ENCODE results near the gene EXOC7. TPM values are rescaled to one million over a fixed set of nuclear protein-coding genes. Genes with fewer than 3 reads are reported as not detected.

Gene EXOC7, protein sequence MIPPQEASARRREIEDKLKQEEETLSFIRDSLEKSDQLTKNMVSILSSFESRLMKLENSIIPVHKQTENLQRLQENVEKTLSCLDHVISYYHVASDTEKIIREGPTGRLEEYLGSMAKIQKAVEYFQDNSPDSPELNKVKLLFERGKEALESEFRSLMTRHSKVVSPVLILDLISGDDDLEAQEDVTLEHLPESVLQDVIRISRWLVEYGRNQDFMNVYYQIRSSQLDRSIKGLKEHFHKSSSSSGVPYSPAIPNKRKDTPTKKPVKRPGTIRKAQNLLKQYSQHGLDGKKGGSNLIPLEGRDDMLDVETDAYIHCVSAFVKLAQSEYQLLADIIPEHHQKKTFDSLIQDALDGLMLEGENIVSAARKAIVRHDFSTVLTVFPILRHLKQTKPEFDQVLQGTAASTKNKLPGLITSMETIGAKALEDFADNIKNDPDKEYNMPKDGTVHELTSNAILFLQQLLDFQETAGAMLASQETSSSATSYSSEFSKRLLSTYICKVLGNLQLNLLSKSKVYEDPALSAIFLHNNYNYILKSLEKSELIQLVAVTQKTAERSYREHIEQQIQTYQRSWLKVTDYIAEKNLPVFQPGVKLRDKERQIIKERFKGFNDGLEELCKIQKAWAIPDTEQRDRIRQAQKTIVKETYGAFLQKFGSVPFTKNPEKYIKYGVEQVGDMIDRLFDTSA
- total RNA-seq, result 74.2 and 81.0 TPM in 2 replicates

DNA sequence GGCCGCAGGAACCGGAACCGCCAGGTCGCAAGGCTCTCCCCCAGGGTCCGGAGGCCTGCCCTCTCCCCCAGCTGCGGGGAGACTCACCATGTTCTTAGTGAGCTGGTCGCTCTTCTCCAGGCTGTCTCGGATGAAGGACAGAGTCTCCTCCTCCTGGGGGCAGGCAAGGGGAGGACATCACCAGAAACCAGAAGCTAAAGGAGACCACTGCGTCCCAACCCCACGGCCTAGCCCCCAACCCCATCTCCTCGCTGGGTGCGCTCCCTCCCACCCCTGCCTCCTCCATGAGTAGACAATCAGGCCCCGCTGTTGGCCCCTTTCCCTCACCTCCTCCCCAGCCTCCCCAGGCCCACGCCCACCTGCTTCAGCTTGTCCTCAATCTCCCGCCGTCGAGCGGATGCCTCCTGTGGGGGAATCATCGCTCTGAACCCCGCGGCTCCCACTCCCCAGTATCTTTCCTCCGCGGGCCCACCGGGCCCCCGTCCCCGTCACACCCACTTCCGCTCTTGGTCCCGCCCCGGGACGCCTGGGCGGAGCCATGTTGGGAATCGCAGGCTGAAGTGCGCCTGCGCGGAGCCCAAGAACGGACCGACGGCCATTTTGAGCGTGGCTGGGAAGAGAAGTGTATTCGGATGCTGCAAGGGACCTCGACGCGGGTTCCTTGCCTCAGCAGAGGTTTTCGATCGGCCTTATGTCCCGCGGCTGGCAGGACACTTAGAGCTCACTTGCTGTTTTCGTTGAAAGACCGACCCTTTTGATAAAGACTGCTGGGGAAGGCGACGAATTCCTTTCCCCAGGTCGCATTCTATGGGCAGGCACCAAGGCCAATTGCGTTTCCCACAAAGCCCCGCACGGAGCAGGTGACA lies at the start of gene EXOC7:
Gene EXOC7, minus strand, starts transcription at position 514 of the 866 bp plus-strand sequence. Its CDS starts 95 bp downstream, at position 419.
- DNase-seq (ENCODE audit: extremely low read depth, low read depth, low spot score), result peak; percentile 42

DNA sequence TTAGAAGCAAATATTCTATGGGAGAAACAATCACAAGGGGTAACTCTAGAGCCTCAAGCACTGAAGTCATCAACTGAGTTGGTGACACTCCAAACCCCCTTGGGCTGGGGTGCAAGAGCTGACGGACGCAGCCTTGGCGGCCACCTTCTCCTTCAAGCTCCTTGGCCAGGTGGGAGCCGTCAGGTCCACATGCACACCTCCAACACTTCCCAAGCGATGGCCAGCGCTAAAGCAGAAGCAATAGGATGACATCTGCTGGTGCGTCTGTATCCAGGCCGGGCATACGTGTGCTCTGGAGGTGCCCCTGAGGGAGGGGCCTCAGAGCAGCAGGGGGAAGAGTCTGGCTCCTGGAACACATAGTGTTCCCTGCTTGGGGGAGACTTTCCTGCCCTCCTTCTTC lies 49.6 kb upstream of the EXOC7 start:
- DNase-seq (ENCODE audit: extremely low read depth, low read depth, low spot score), result no peak

DNA sequence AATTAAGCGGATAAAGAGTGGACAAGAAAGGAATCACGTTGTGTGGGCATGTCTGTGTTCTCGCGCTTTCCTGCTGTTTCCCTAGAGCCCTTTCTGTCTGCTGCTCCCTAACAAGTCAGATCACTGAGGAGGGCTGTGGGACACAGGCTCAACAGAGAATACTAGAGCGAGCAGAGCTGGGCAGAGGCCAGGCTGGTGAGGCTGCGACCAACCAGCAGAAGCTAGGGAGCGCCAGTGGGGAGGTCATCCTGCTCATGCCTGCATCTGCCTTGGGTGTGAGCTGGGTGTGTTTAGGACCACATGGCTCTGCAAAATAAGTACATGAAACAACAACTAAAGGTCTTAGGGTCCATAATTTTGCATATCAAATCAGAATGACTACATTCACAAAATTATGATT lies 49.0 kb upstream of the EXOC7 start:
- no peak for DNase-seq (ENCODE audit: extremely low read depth, low read depth, low spot score)

DNA sequence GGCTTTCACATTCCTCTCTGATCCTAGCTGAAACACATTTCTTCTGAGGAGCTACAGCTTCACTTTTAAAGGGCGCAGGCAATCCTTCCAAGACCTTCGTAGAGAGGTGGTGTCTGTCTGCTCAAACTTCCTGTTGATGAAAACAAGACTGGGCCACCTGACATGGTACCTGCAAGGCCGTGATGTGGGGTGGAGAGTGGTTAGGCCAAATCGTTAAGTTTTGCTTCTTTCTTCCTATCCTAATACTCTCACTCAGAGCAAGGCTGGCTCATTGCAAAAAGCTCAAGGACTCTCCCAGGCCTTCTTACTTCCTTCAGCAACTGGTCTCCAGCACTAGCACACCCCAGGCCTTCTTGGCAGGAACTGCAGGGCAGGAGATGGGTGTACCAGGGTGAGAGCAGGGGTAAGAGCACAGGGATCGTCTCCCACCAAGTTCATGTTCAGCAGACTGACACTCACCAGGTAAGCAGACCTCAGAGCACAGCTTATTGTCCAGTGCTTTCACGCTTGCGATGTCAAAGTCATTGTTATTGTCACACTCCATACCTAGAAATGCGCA lies 48.4 kb upstream of the EXOC7 start:
- DNase-seq (ENCODE audit: extremely low read depth, low read depth, low spot score), result no peak

DNA sequence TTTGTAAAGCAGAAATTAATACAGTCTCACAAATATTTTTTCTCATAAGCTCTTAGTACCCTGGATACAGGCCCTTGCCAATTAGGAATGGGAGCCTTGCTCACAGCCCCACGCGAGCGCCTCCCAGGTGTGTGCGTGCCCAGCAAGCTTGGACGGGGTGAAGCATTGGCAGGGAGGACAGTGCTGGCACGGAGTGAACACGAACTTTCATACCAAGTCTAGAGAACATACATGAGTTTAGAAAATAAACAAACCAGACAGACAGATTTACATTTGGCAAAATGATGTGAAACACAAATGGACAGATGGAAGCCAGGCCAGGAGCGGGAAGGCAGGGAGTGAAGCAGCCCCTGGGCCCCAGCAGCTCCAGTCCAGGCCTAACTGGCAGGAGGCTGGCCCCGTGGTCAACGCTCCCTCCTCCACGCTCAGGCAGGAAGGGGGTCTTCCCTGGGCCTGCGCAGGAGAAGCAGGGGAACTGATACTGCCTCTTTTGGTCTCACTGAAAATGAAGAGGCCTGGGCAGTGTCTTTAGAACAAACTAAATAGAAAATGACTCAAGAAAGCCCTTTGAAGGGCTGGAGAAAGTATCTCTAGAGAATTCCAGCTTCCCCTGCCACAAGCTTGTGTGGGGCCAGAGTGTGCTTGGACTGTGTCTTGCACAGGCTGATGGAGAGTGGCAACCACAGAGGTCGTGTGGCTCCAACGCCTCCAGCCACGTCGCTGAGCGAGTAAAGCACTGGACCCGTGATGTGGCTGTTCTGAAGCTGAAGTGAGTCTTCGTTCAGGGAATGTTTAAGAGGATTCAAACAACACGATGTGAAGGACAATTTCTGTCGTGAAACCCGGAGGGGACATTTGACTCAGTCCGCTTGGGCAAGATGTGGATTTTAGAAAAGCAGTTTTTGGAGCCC lies 47.4 kb upstream of the EXOC7 start:
- no peak for DNase-seq (ENCODE audit: extremely low read depth, low read depth, low spot score)

DNA sequence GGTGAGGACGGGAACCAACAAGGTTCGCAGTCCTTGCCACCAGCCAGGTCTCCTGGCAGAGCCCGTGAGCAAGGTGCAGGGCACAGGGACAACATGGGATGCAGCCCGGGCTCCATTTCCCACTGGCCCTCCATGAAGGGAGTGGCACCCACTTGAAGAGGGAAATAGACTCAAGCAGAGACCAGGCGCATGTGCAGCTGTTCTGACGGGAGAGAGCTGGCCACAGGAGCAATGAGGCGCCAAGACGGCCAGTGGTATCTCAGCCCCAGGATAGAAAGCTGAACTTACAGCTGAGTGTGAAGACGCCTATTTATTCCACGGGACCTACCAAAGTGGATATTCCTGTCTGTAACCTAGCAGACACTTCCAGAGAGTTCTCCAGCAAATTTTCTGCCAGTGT lies 45.6 kb upstream of the EXOC7 start:
- DNase-seq (ENCODE audit: extremely low read depth, low read depth, low spot score), result no peak

DNA sequence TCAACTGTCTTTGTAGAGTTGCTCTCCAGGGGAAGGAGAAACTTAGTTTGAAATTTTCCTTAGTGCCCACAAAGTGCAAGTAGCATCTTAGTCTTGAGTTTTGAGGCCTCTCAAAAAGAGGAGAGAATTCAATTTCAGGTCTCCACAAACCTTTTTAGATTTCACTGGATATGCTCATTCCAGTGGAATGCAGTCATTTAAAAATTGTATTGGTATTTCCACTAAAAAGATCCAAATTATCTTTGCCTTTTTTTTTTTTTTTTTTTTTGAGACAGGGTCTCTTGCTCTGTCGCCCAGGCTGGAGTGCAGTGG lies 44.4 kb upstream of the EXOC7 start:
- no peak for DNase-seq (ENCODE audit: extremely low read depth, low read depth, low spot score)

DNA sequence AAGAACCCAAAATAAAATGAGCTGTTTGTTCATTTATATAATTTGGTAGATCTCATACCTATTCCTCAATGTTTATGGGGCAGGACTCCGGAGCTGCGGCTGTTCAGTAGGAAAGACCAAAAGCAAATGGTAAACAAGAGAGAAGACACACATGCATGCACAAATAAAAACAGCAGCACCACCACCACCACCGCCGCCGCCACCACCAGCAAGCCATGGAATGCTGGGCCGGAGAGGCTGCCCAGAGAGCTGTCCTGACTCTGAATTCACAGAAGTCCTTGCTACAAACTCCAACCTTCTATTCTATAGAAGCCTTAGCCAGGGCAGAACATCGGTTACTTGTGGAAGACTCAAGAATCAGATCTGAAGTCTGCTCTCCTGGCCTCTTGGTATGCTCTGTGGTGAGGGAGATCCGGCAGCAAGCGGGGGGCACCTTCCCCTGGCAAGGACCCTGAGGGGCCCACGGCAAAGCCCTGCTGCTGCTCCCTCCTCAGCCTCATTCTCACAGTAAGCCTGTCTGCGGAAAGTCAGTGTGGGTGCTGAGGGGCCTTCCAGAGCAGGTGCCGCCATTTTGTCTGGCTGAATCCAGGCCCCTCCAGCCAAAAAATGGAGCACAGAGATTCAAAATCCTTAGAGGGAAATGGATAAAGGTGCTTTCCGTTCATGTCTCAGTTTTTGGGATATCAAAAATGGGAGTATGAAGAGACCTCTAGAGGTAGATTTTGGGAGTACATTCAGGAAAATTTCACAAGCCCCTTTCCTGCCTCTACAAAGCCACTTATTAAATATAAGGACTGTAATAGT lies 43.8 kb upstream of the EXOC7 start:
- no peak for DNase-seq (ENCODE audit: extremely low read depth, low read depth, low spot score)

DNA sequence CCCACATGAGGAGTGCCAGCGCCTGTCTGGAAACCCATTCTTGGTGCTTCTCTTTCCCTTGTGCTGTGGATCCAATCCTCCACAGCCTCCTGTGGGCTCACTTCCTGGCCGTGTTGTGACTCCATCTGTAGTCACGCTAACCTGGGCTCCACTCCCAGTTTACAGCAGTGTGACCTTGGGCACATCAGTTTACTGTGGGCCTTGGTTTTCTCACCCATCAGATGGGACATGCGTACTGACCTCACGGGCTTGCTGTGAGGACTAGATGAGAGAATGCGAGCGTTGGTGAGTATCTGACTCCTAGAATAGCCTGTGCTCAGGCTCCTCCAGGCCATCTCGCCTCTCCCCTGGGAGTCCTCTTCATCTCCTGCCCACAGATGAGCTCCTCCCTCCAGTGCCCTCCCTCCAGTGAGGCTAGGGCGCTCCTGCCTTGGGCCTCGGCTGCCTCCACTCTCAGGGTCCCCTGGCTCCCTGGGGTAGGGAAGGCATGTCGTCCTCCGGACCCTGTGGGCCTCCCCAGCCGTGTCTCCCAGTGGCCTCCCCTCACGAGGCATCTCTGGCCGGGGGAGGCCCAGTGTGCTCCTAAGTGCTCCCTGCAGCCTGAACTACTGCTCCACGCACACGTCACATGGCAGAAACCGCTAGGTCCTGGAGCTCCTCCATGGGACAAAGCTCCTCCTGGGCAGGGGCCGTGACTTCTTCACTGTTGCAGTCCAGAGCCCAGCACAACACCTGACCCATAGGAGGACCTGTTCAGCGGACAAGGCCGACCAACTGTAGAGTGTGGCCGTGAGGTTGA lies 42.7 kb upstream of the EXOC7 start:
- DNase-seq (ENCODE audit: extremely low read depth, low read depth, low spot score), result no peak

DNA sequence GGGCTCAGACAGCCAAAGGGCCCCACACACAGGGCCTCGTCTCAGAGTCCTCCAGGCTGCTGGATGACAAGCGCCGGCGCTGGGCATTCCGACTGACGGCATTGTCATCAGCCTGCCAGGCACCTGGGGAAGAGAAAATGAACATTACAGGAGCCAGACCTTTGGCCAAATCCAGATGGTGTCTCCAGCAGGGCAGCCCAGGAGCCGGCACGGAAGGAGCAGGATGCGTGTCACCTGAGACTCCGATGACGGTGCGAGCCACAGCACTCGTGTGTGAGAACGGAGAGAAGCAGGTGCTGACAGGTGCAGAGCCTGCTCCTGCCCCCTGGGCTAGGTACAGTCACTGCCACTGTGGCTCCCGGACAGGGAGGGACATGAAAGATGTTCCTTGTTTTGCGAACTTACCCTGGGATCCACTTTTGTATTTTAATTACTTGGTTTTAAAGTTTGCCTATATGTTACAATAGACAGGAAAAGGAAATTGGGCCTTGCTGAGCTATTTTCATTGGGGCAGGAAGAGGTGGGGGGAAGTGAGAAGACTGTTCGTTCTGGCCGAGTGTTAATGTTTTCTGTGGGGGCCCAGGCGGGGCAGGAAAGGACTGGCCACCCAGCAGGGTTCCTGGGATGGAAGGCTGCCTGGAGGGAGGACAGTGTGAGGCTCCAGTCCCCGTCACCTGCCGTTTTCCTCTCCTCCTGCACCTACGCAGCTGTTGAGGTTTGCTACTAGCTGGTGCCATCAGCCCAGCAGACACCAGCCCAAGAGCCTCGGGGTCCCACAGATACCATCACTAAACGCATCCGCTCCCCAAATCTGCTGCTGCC lies 41.9 kb upstream of the EXOC7 start:
- DNase-seq (ENCODE audit: extremely low read depth, low read depth, low spot score), result no peak

DNA sequence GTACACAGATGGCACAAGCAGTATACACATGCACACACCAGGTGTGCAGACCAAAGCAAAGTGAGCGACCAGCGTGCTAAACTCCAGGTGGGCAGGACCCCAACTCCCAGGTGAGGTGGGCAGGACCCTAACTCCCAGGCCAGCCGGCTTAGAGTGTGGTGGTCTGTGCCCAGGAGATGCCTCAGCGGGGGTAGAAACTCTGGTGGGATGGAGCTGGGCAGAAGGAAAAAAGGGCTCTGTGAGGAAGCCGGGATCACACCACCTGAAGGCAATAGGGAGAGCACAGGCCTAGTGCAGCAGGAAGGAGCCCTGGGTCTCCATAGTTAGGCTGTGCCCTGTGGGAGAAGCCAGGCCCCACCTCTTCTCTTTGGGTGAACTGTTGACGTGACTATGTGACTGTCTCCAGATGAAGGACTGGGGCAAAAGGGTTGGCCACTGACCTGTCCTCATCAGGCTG lies 39.0 kb upstream of the EXOC7 start:
- no peak for DNase-seq (ENCODE audit: extremely low read depth, low read depth, low spot score)

DNA sequence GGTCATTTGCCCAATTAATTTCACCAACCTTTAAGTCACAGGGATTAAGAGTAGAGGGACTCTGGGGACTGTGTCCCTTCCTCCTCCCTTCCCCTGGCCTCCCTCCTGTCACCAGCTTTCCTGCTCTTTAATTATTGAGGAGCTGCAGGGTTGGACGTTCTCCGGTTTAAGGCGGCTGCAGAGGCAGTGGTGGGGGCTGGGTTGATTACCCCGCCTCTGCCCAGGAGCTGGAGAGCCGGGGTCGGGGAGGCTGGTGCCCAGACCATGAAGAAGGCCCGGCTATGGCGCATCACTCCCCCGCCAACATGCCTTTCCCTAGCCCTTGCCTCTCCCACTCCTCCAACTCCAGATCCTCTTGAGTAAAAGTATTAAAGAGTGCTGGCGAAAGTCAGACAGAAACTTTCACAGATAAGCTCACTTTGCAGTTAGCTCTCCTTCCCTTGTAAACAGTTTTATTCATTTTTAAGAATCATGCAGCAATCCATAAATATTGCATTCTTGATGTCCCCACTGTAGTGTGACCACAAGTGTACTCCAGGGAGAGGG lies 38.5 kb upstream of the EXOC7 start:
- no peak for DNase-seq (ENCODE audit: extremely low read depth, low read depth, low spot score)

DNA sequence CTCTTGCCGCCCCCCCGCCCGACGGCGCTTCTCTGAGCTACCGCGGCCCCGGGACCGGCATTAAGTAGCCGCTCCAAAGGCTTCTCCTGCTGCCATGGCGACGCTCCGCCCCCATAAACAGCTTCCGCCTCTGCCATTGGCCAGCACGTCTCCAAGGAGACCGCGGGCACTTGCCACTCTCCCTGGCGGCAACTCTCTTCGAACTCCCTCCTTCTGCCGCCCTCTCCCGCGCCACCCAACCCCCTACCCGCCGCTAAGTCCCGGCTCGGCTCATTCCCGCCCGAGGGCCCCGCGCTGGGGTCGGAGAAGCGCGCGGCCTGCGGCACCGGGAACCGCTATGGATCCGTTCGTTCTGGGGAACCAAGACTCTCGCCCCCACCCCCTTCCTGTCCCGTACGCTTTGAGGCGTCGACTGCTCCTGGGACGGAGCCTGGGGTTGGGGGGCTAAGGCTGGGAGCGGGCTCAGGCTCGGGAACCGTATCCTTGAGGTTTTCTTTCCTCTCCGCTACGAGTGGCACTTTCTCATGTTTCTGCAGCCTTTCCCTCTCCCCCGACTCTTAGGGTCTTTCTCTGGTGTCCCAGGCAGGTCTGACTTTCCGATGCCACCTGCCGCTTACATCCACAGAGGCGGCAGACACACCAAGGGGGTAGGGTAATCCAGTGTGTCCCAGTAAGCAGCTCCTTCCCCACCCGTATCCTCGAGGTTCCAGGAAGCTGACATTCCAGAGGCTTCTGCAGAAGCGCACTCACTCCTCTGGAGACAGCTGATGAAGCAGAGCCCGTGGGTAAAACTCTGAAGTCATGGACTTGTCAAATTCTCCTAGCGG lies 37.8 kb upstream of the EXOC7 start, which contains the start of gene FOXJ1:
Gene FOXJ1, minus strand, starts transcription at position 34 of the 827 bp plus-strand sequence. CDS start 850 bp downstream, outside the sequence.
- peak; percentile 31 for DNase-seq (ENCODE audit: extremely low read depth, low read depth, low spot score)

DNA sequence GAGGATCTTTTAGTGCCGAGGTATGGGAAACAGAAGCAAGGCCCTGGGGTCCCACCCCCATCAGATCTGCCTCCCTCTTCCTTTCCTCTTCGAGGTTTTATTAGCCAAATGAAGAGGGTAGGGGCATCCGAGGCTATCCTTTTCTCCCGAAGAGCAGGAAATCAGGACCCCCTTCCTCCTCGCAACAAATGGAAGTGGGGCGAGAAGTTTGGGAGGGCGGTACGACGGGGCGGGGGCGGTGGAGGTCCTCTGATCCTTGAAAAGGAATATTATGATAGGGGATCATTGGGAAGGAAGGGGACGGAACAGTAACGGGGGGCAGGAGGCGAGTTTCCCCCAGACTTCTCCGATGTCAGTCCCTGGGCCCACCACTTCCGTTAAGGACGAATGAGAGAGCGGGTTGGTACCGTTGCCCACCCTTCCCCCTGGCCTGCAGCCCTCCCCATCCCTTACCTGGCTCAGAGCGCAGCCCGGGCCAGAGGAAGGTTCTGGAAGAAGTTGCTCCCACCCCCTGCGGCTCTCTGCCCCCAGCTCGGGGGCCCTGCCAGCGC lies 37.1 kb upstream of the EXOC7 start:
- DNase-seq (ENCODE audit: extremely low read depth, low read depth, low spot score), result no peak

DNA sequence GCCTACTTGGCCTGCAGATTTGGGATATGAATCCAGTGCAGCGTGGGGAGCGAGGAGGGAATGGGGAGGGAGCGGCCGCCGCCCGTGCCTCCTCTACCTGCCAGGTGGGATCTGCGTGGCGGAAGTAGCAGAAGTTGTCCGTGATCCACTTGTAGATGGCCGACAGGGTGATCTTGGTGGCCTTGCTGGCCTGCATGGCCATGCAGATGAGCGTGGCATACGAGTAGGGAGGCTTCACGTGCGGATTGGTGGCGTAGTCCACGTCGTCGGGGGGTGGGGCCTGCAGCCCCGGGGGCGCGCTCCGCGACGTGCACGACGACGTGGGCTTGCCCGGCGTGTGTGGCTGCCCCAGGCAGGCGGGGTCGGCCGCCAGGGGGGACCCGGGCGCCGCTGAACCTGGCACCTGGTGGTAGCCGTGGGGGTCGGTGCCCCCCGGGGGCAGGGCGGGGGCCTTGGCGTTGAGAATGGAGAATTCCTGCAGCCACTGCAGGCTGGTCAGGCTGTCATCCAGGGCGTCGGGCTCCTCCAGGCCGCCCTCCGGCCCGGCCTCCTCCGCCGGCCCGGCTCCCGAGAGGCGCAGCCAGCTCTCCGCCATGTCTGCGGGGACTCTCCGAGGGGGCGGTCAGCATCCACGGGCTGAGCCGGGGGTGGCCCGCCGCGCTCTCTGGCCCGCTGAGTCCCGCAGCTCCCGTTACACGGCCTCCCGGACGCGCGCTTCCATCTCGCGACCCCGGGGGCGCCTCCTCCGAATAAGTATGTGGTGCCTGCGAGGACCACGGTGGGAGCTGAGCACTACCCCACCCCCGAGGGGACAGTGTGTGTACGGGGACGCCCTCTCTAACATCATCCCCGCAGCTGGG lies 36.4 kb upstream of the EXOC7 start:
- no peak for DNase-seq (ENCODE audit: extremely low read depth, low read depth, low spot score)
